ENCODE data around the gene FHAD1. TPM values are rescaled to one million over a fixed set of nuclear protein-coding genes. Genes with fewer than 3 reads are reported as not detected.

FHAD1 gene
- total RNA-seq, 1 donor from 2014 or later: 1.7 TPM

- TF ChIP-seq CTCF (conservative IDR thresholded peaks at IDR 0.05): no peak
- Mint-ChIP-seq H3K27me3 (ENCODE audit: low read depth) (no peaks in the 10 kb centered on the region), H3K27ac (ENCODE audit: unreplicated experiment) (no peak overlapping the region), H3K36me3 (ENCODE audit: low read depth) (no peaks in the 10 kb centered on the region), H3K4me3 (no peak overlapping the region), H3K9me3 (no peaks in the 10 kb centered on the region), H3K4me1 (no peaks in the 10 kb centered on the region)
- no peak for DNase-seq (ENCODE audit: low read depth, low spot score)
Measured at GRCh38 chr1:15286452-15286851, 39.4 kb downstream of the FHAD1 start.

DNA sequence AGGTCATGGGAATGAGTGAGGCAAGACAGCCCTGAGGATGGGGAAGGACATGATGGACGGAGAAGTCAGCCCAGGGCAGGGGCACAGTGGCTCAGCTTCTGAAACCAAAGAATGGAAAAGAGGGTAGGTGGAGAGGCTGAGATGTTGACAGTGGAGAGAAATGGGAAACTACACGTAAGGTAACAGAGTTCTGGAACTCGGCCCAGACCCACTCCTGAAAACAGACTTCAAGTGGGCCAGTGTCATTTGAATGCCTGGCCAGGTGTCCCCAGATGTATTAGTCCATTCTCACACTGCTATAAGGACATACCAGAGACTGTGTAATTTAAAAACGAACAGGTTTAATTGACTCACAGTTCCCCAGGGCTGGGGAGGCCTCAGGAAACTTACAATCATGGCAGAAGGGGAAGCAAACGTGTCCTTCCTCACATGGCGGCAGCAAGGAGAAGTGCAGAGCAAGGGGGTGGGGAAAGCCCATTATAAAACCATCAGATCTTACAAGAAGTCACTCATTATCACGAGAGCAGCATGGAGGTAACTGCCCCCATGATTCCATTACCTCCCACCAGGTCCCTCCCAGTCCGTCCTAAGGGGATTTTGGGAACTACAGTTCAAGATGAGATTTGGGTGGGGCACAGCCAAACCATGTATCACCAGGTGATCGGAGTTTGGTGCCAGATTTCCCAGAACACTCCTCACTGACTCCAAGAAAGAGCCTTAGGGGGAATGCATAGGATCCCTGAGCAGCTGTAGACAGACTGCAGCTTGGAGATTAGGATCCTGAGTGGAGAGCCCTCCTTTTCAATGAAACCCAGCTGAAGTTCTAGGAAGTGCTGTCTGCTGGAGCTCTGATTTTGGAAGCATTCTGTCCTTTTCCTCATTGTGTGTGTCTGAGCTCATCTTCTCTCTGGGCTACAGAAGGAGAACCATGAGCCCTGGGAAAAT, 40.3 kb downstream of the FHAD1 start:
- Mint-ChIP-seq H3K9me3 (no peaks in the 10 kb centered on the region), H3K4me1 (no peaks in the 10 kb centered on the region), H3K4me3 (no peak overlapping the region), H3K36me3 (ENCODE audit: low read depth) (no peaks in the 10 kb centered on the region), H3K27me3 (ENCODE audit: low read depth) (no peaks in the 10 kb centered on the region), H3K27ac (ENCODE audit: unreplicated experiment) (no peak overlapping the region)
- TF ChIP-seq CTCF (conservative IDR thresholded peaks at IDR 0.05): no peak
- no peak for DNase-seq (ENCODE audit: low read depth, low spot score)

- Mint-ChIP-seq H3K9me3 (no peaks in the 10 kb centered on the region), H3K4me1 (no peaks in the 10 kb centered on the region), H3K27me3 (ENCODE audit: low read depth) (no peaks in the 10 kb centered on the region), H3K36me3 (ENCODE audit: low read depth) (no peaks in the 10 kb centered on the region), H3K4me3 (no peak overlapping the region), H3K27ac (ENCODE audit: unreplicated experiment) (no peak overlapping the region)
- DNase-seq (ENCODE audit: low read depth, low spot score): no peak
- TF ChIP-seq CTCF (conservative IDR thresholded peaks at IDR 0.05): no peak
Measured at GRCh38 chr1:15288173-15288926, 41.3 kb downstream of the FHAD1 start.

DNA sequence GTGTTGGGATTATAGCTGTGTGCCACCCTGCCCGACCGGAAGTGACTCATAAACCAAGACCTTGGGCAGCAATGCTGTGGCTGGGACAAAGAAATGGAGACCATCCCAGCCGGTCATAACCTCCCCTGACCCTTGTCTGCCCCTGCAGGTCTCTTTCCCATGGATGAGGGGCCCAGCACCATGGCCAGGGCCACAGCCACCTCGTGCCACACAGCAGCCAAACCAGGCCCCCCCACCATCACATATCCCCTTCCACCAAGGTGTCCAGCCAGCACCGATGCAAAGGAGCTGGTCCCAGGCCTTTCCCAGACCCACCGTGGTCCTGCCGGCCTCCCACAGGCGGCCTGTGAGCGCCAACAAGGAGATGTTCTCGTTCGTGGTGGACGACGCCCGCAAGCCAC, 42.2 kb downstream of the FHAD1 start:
- DNase-seq (ENCODE audit: low read depth, low spot score): no peak
- H3K36me3 Mint-ChIP-seq (ENCODE audit: low read depth): no peaks in the 10 kb centered on the region
- no peaks in the 10 kb centered on the region for H3K4me1 Mint-ChIP-seq
- H3K27me3 Mint-ChIP-seq (ENCODE audit: low read depth): no peaks in the 10 kb centered on the region
- H3K27ac Mint-ChIP-seq (ENCODE audit: unreplicated experiment): no peak overlapping the region
- TF ChIP-seq CTCF (conservative IDR thresholded peaks at IDR 0.05): no peak
- no peaks in the 10 kb centered on the region for H3K9me3 Mint-ChIP-seq
- no peak overlapping the region for H3K4me3 Mint-ChIP-seq

- no peaks in the 10 kb centered on the region for H3K36me3 Mint-ChIP-seq (ENCODE audit: low read depth)
- no peak overlapping the region for H3K4me3 Mint-ChIP-seq
- no peaks in the 10 kb centered on the region for H3K4me1 Mint-ChIP-seq
- no peaks in the 10 kb centered on the region for H3K9me3 Mint-ChIP-seq
- no peaks in the 10 kb centered on the region for H3K27me3 Mint-ChIP-seq (ENCODE audit: low read depth)
- no peak for DNase-seq (ENCODE audit: low read depth, low spot score)
- no peak overlapping the region for H3K27ac Mint-ChIP-seq (ENCODE audit: unreplicated experiment)
- TF ChIP-seq CTCF (conservative IDR thresholded peaks at IDR 0.05): no peak
Measured at GRCh38 chr1:15290382-15290781, 43.4 kb downstream of the FHAD1 start.
